GM12878 (cell line): ENCODE measurements around the gene STAT3. TPM values are rescaled to one million over a fixed set of nuclear protein-coding genes. Genes with fewer than 3 reads are reported as not detected.

Source experiments
- ATAC-seq: fragments of 200-7000 bp; cut with Tn5 transposase; 3 replicates; pipeline ENCODE4 v1.9.1; 2020; ENCODE audit warnings: mild to moderate bottlenecking, moderate library complexity
- BruUV-seq: library from RNA; stranded (reverse); fragments of 400-500 nt; replicated peaks from 2 replicates; lab custom pipeline; 2021; lab: Mats Ljungman, UMichigan
- CTCF ChIA-PET: fragments of 300-600 bp; sonication (Branson Sonifier 250); formaldehyde crosslinking; extraction: SDS; loops from one replicate; lab custom pipeline; 2021; ENCODE audit warnings: inconsistent platforms; lab: Yijun Ruan, JAX
- POLR2A ChIA-PET: fragments of 350-600 bp; formaldehyde crosslinking; extraction: SDS; loops from one replicate; lab custom pipeline; 2021; ENCODE audit warnings: inconsistent platforms; lab: Charles Lee
- RAD21 ChIA-PET: fragments of 300-600 bp; sonication (Branson Sonifier 250); formaldehyde crosslinking; loops from one replicate; lab custom pipeline; 2023; ENCODE audit warnings: antibody characterized with exemption; ENCODE audit not compliant: unreplicated experiment; lab: Charles Lee
- SMC1A ChIA-PET: fragments of 300-600 bp; sonication (Branson Sonifier 250); formaldehyde crosslinking; loops from one replicate; lab custom pipeline; 2023; ENCODE audit not compliant: unreplicated experiment, uncharacterized antibody; lab: Charles Lee
- DNase-seq: peaks from one replicate; pipeline ENCODE4 v3.0.0-alpha.2; 2011; ENCODE audit warnings: low read depth, low spot score
- FAIRE-seq: peaks from 3 replicates; lab custom pipeline; 2011; peaks lifted over from hg19 to GRCh38; lab: Jason Lieb, UNC
- H2AFZ ChIP-seq: 2 replicates; pipeline ENCODE4 v1.6.0; 2011; ENCODE audit warnings: low read depth, low read length, control low read depth; ENCODE audit not compliant: control insufficient read depth
- H3K27ac ChIP-seq: 2 replicates; pipeline ENCODE4 v1.5.1; 2011; ENCODE audit warnings: control low read depth; ENCODE audit not compliant: control insufficient read depth, insufficient read depth
- H3K27me3 ChIP-seq, 2 experiments: replicated peaks in 1 of 2; 2 replicates each; pipeline versions ENCODE4 v1.6.0 to v1.6.1; 2011; ENCODE audit warnings: low read length in 1 of 2; ENCODE audit not compliant: control insufficient read depth in 2 of 2, insufficient read depth in 2 of 2
- H3K36me3 ChIP-seq, 2 experiments: 2 replicates each; pipeline ENCODE4 v1.5.1; 2011; ENCODE audit warnings: low read length in 1 of 2; ENCODE audit not compliant: control insufficient read depth in 2 of 2, insufficient read depth in 2 of 2
- H3K4me1 ChIP-seq: 2 replicates; pipeline ENCODE4 v1.6.1; 2011; ENCODE audit warnings: mild to moderate bottlenecking, low read length, moderate library complexity, mixed read lengths; ENCODE audit not compliant: control insufficient read depth, insufficient read depth
- H3K4me2 ChIP-seq: 2 replicates; pipeline ENCODE4 v1.6.0; 2011; ENCODE audit warnings: control low read depth; ENCODE audit not compliant: control insufficient read depth, insufficient read depth
- H3K4me3 ChIP-seq: fragments of 200-600 bp; sonication (generic); 2 replicates; pipeline ENCODE4 v1.5.1; 2016
- H3K79me2 ChIP-seq: 2 replicates; pipeline ENCODE4 v1.6.0; 2011; ENCODE audit warnings: low read length; ENCODE audit not compliant: control insufficient read depth, insufficient read depth
- H3K9ac ChIP-seq: 2 replicates; pipeline ENCODE4 v1.8.0; 2011; ENCODE audit warnings: low read length, control low read depth, mixed read lengths; ENCODE audit not compliant: control insufficient read depth, insufficient read depth
- H3K9me3 ChIP-seq: replicated peaks from 3 replicates; pipeline ENCODE4 v1.5.1; 2011; ENCODE audit warnings: mild to moderate bottlenecking, low read length; ENCODE audit not compliant: control insufficient read depth, insufficient read depth
- H4K20me1 ChIP-seq: 2 replicates; pipeline ENCODE4 v1.6.0; 2011; ENCODE audit not compliant: control insufficient read depth, insufficient read depth
- ATF7 ChIP-seq: fragments of 450-650 bp; IDR thresholded peaks from 2 replicates; pipeline ENCODE4 v1.6.1; 2016; ENCODE audit warnings: low read depth, mild to moderate bottlenecking
- BHLHE40 ChIP-seq, 2 experiments: fragments of 450-650 bp in 1 of 2; IDR thresholded peaks; 2 replicates each; pipeline ENCODE4 v1.6.1; 2011 to 2017; ENCODE audit warnings: low read depth in 2 of 2, borderline replicate concordance in 1 of 2, improper control_type of control experiment in 1 of 2, low read length in 1 of 2, mild to moderate bottlenecking in 1 of 2
- BRCA1 ChIP-seq: IDR thresholded peaks from 2 replicates; pipeline ENCODE4 v1.6.1; 2011; ENCODE audit warnings: low read depth, low read length, improper control_type of control experiment
- CBX5 ChIP-seq: sonication (generic); IDR thresholded peaks from 2 replicates; pipeline ENCODE4 v1.6.1; 2016; ENCODE audit warnings: low read depth, moderate library complexity, mild to moderate bottlenecking, inconsistent platforms
- CHD1 ChIP-seq: IDR thresholded peaks from 2 replicates; pipeline ENCODE4 v1.6.1; 2012; ENCODE audit warnings: low read depth, low read length, improper control_type of control experiment
- EED ChIP-seq: sonication (generic); IDR thresholded peaks from 2 replicates; pipeline ENCODE4 v1.6.1; 2016; ENCODE audit warnings: antibody characterized with exemption, low read depth
- EZH2 ChIP-seq: IDR thresholded peaks from 2 replicates; pipeline ENCODE4 v1.6.1; 2012; ENCODE audit warnings: low read depth, mild to moderate bottlenecking, control low read depth, inconsistent platforms, low read length, borderline replicate concordance; ENCODE audit not compliant: control insufficient read depth
- IKZF1 ChIP-seq: fragments of 450-650 bp; conservative IDR thresholded peaks from 2 replicates; pipeline ENCODE4 v1.6.1; 2017; ENCODE audit warnings: antibody characterized with exemption, mild to moderate bottlenecking
- IRF4 ChIP-seq: IDR thresholded peaks from 2 replicates; pipeline ENCODE4 v1.6.1; 2011; ENCODE audit warnings: low read depth, low read length
- MYB ChIP-seq: fragments of 150-350 bp; IDR thresholded peaks from 2 replicates; pipeline ENCODE4 v1.6.1; 2014; ENCODE audit warnings: mild to moderate bottlenecking, low read depth, low read length, borderline replicate concordance
- NBN ChIP-seq: fragments of 450-650 bp; IDR thresholded peaks from 2 replicates; pipeline ENCODE4 v1.6.1; 2016
- NFIC ChIP-seq: IDR thresholded peaks from 2 replicates; pipeline ENCODE4 v1.6.1; 2012; ENCODE audit warnings: low read depth, mild to moderate bottlenecking, inconsistent platforms, low read length, moderate library complexity
- NFXL1 ChIP-seq: fragments of 450-650 bp; IDR thresholded peaks from 2 replicates; pipeline ENCODE4 v1.6.1; 2017; ENCODE audit warnings: antibody characterized with exemption, mild to moderate bottlenecking, borderline replicate concordance
- POLR2A ChIP-seq: IDR thresholded peaks from 2 replicates; pipeline ENCODE4 v1.6.1; 2011; ENCODE audit warnings: low read depth, mild to moderate bottlenecking, low read length
- RELA ChIP-seq: fragments of 450-650 bp; IDR thresholded peaks from 2 replicates; pipeline ENCODE4 v1.8.0; 2014; ENCODE audit warnings: borderline replicate concordance; ENCODE audit not compliant: partially characterized antibody
- RFX5 ChIP-seq: IDR thresholded peaks from 2 replicates; pipeline ENCODE4 v1.6.1; 2011; ENCODE audit warnings: low read depth, low read length, improper control_type of control experiment
- RUNX3 ChIP-seq: IDR thresholded peaks from 2 replicates; pipeline ENCODE4 v1.6.1; 2012; ENCODE audit warnings: low read length, inconsistent platforms
- SIX5 ChIP-seq: IDR thresholded peaks from 2 replicates; pipeline ENCODE4 v1.6.1; 2011; ENCODE audit warnings: mild to moderate bottlenecking, low read depth, low read length, moderate library complexity; ENCODE audit not compliant: severe bottlenecking
- TARDBP ChIP-seq: IDR thresholded peaks from 2 replicates; pipeline ENCODE4 v1.6.1; 2016; ENCODE audit warnings: borderline replicate concordance
- ZNF687 ChIP-seq: fragments of 450-650 bp; IDR thresholded peaks from 2 replicates; pipeline ENCODE4 v1.6.1; 2017; ENCODE audit warnings: mild to moderate bottlenecking, moderate library complexity
- WGBS: methylation state at CpG from one replicate; pipeline ENCODE4 v1.1.6; 2016; ENCODE audit warnings: low lambda C conversion rate; ENCODE audit not compliant: insufficient replicate concordance, insufficient coverage; ENCODE audit errors: missing lambda C conversion rate; 5-methylcytosine and 5-hydroxymethylcytosine counted together
- in situ Hi-C: fragments of 300-500 bp; cut with MboI; formaldehyde crosslinking; loops from 9 replicates; pipeline ENCODE4 v1.14.3; 2018; ENCODE audit warnings: mixed read lengths
- intact Hi-C: fragments of 100-400 bp; cut with micrococcal nuclease; formaldehyde crosslinking; loops from one replicate; pipeline ENCODE4 v1.14.2; 2022; ENCODE audit not compliant: unreplicated experiment
- polyA plus RNA-seq, 11 experiments: library from polyadenylated mRNA; depleted of rRNA in 4 of 11; unstranded in 6 of 11; stranded (reverse) in 5 of 11; fragments of >200 nt; fragmentation: Nextera tagmentation in 4 of 11; fragmentation: Illumina TruSeq in 1 of 11; extraction: Ambion mirVana in 4 of 11; extraction: Trizol in 1 of 11; gene quantifications; 1 replicate in 1 of 11; 2 replicates in 10 of 11; pipeline versions ENCODE4 v1.2.1 to v1.2.3, GENCODE V29; 2011 to 2016; ENCODE audit warnings: inconsistent platforms in 2 of 11, missing spikeins in 2 of 11, low read depth in 1 of 11
- total RNA-seq, 4 experiments: library from RNA; depleted of rRNA in 3 of 4; stranded (reverse); fragments of >200 nt in 3 of 4; fragmentation: Illumina TruSeq in 1 of 4; extraction: Trizol in 1 of 4; gene quantifications; 2 replicates each; pipeline versions ENCODE4 v1.2.1 to v1.2.3, GENCODE V29; 2013 to 2021

The STAT3 gene
- total and polyA plus RNA-seq, 10 of the 15 experiments (the other 5 are each of a cell fraction or from before 2014, with no cell fraction given): 18.4 to 96.4 (median 60.9) TPM

DNA sequence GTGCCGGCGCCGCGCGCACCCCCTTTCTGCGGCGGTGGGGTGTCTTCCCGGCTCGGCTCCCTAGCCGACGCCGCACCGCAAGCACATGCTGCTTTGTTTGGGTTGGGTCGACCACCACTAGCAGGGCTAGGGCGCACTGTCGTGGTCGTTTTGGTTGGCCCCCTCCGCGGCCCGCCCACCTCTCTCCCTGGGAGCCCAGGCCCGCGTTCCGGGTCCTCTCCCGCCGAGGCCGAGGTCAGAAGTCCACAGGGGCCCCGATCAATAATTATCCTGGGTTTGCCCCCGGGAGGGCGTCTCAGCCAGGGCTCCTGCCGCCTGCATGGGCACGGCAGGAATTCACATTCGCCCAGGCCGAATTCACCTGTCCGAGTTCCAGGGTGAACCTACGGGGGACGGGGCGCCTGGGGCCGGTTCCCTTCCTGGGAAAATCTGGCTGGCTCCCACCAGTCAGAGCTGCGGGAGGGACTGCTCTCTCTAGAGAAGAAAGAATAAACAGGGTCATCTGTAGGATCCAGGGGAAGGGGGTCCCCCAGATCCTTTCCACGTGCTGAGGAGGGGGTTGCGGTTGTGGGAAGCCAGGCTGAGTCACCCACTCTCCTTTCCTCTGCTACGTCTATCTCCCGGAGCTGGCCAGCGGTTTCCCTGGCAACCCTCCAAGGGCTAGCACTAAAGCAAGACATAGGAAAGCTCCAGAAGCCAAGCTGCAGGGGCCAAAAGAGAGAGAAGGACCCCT, 111.5 kb downstream of the STAT3 start:
- in situ Hi-C loops: no loop called here
- peak overlapping the region; percentile 88 for H2AFZ ChIP-seq
- H3K27ac ChIP-seq: peak overlapping the region; percentile 73
- ChIA-PET CTCF (interaction anchor here (0.7 to 2.0 kb wide), 4 partner anchors 8 to 90 kb away, joined by 3 to 14 read pairs (median 3); no protein-coding TSS in a partner anchor), RAD21 (interaction anchor here (0.9 to 1.1 kb wide), 3 partner anchors 13 to 123 kb away, joined by 3 to 4 read pairs (median 3); no protein-coding TSS in a partner anchor), SMC1A (interaction anchor here (0.9 to 1.3 kb wide), 4 partner anchors 10 to 126 kb away, joined by 3 to 6 read pairs (median 4); no protein-coding TSS in a partner anchor), POLR2A (interaction anchor here (0.7 to 2.2 kb wide), 4 partner anchors 9 to 1560 kb away, joined by 3 to 9 read pairs (median 3); partner anchors contain the start of gene STAT5A)
- peak overlapping the region; percentile 76 for H3K4me3 ChIP-seq
- 14% methylated on average over 38 of the region's 44 CpGs for WGBS
- peak overlapping the region; percentile 98 for H3K4me2 ChIP-seq
- H3K27me3 ChIP-seq: no peaks in the 10 kb centered on the region
- H3K79me2 ChIP-seq: peaks cover 37% of the 10 kb centered on the region
- no peak for DNase-seq
- intact Hi-C loops: no loop called here
- no peaks in the 10 kb centered on the region for H3K9me3 ChIP-seq
- FAIRE-seq: no peak
- H3K36me3 ChIP-seq: no peaks in the 10 kb centered on the region
- ATAC-seq: peak; percentile 36
- peak overlapping the region; percentile 83 for H3K9ac ChIP-seq
- BruUV-seq: TSS peak; percentile 72
- peaks cover 22% of the 10 kb centered on the region for H3K4me1 ChIP-seq
- H4K20me1 ChIP-seq: no peaks in the 10 kb centered on the region
- no peak for TF ChIP-seq EZH2
- TF ChIP-seq BHLHE40 (IDR thresholded peaks at IDR 0.05; ENCODE audit: borderline replicate concordance in 1 of 2, low read depth in 2 of 2, low read length in 1 of 2): peak in 1 of 2 experiments; percentile 43; a peak in 1 of 4 replicates
- TF ChIP-seq MYB: no peak
- TF ChIP-seq IKZF1: 0 out of 2 replicates have a peak, but pooled peaks have one; percentile 55
- TF ChIP-seq RFX5: no peak
- no peak for TF ChIP-seq NFXL1
- TF ChIP-seq POLR2A: no peak
- TF ChIP-seq RUNX3: peak; percentile 64
- no peak for TF ChIP-seq IRF4
- TF ChIP-seq NFIC: no peak
- no peak for TF ChIP-seq CBX5
- TF ChIP-seq TARDBP: no peak; the same call in 1 of the 2 replicates
- no peak for TF ChIP-seq BRCA1
- no peak for TF ChIP-seq CHD1
- TF ChIP-seq RELA: no peak
- no peak for TF ChIP-seq NBN
- TF ChIP-seq EED: peak; percentile 39; the same call in 1 of the 2 replicates
- TF ChIP-seq ATF7: no peak
- no peak for TF ChIP-seq SIX5
- peak; percentile 73; the same call in 1 of the 2 replicates for TF ChIP-seq ZNF687
